Measurements from ENCODE around the gene RPH3AL. TPM values are rescaled to one million over a fixed set of nuclear protein-coding genes. Genes with fewer than 3 reads are reported as not detected.

RPH3AL gene
- total and polyA plus RNA-seq, 2 of the 8 experiments (the other 6 are each of a cell fraction or from before 2014, with no cell fraction given) = 5.6 to 5.8 TPM

DNA sequence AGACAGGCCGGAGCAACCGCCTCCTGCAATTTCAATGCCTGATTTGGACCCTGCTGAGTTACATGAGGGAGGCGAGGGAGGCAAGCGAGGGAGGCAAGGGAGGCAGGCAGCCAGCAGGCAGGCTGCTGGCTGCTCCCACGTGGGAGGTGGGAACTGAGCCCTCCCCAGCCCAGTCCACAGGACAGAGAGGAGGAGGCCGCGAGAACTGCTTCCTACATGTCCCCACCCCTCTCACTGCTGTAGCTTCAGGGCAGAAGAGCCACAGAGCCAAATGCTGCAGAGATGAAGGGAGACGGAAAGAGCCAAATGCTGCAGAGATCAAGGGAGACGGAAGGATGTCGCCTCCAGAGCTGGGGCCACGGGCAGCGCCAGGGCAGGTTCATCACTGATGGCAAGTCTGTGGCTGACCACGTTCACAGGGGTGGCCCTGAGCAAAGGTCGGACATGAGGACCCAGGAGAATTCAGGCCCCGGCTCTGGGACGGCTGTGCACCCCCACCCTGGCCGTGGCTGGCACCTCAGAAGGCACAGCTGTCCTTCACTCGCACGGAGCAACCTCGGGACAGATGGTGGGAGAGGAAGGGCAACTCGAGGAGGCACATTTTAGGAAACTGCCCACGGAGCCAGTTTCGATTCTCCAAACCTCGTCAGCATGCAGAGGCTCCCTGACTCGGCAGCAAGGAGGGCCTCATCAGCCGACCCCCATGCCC is 21.5 kb downstream of the RPH3AL start (continued):
- no peak for TF ChIP-seq EZH2 (IDR thresholded peaks at IDR 0.05; ENCODE audit: low read depth, low read length, severe bottlenecking)
- TF ChIP-seq POU5F1 (IDR thresholded peaks at IDR 0.05; ENCODE audit: low read depth, low read length) = no peak
- no peak for TF ChIP-seq KDM4A (IDR thresholded peaks at IDR 0.05; ENCODE audit: low read depth, low read length, severe bottlenecking)
- TF ChIP-seq CBX8 (IDR thresholded peaks at IDR 0.05; ENCODE audit: borderline replicate concordance, low read depth, low read length) = no peak
- TF ChIP-seq, protein P1, sequence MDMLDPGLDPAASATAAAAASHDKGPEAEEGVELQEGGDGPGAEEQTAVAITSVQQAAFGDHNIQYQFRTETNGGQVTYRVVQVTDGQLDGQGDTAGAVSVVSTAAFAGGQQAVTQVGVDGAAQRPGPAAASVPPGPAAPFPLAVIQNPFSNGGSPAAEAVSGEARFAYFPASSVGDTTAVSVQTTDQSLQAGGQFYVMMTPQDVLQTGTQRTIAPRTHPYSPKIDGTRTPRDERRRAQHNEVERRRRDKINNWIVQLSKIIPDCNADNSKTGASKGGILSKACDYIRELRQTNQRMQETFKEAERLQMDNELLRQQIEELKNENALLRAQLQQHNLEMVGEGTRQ (IDR thresholded peaks at IDR 0.05; ENCODE audit: low read length) = no peak
- no peak for TF ChIP-seq SUZ12 (IDR thresholded peaks at IDR 0.05; ENCODE audit: low read length)
- no peak for TF ChIP-seq SIN3A (conservative IDR thresholded peaks at IDR 0.05 in 1 of 2, IDR thresholded peaks at IDR 0.05 in 1 of 2; ENCODE audit: low read depth in 1 of 2, low read length in 2 of 2)
- TF ChIP-seq SP2 (IDR thresholded peaks at IDR 0.05; ENCODE audit: low read length) = no peak
- TF ChIP-seq RXRA (IDR thresholded peaks at IDR 0.05; ENCODE audit: insufficient read depth, low read depth, low read length) = no peak
- TF ChIP-seq TBP (IDR thresholded peaks at IDR 0.05; ENCODE audit: low read depth, low read length) = no peak

Data from H1 (cell line).